ENCODE measurements around the gene SLC47A1.
A peak's percentile ranks its signal among the peaks of the same experiment; 100 is the strongest.

SLC47A1 gene

GRCh38 chr17:19507775-19508576, 25.7 kb upstream of the SLC47A1 start (continued):
- peak; percentile 94 for TF ChIP-seq KLF8 (tag by site-specific recombination; IDR thresholded peaks at IDR 0.05)
- no peak for TF ChIP-seq ZNF202 (tag by site-specific recombination; IDR thresholded peaks at IDR 0.05; ENCODE audit: borderline replicate concordance)
- TF ChIP-seq EGR2 (tag by site-specific recombination; IDR thresholded peaks at IDR 0.05; ENCODE audit: low read depth): peak; percentile 36; the same call in 1 of the 2 replicates
- peak; percentile 92 for TF ChIP-seq ZNF18 (tag by site-specific recombination; IDR thresholded peaks at IDR 0.05)
- no peak for TF ChIP-seq ZNF658 (tag by site-specific recombination; IDR thresholded peaks at IDR 0.05)
- TF ChIP-seq GLI4 (tag by site-specific recombination; IDR thresholded peaks at IDR 0.05): no peak
- peak; percentile 86 for TF ChIP-seq INSM2 (tag by site-specific recombination; IDR thresholded peaks at IDR 0.05)
- TF ChIP-seq ZNF112 (tag by site-specific recombination; IDR thresholded peaks at IDR 0.05): no peak
- TF ChIP-seq ZNF670 (tag by site-specific recombination; IDR thresholded peaks at IDR 0.05; ENCODE audit: low read depth): no peak
- no peak for TF ChIP-seq ZNF544 (tag by site-specific recombination; IDR thresholded peaks at IDR 0.05)
- peak; percentile 79; the same call in 1 of the 2 replicates for TF ChIP-seq TRIM28 (IDR thresholded peaks at IDR 0.05; ENCODE audit: borderline replicate concordance, low read length)
- no peak for TF ChIP-seq ZNF292 (tag by site-specific recombination; IDR thresholded peaks at IDR 0.05; ENCODE audit: borderline replicate concordance, low read depth)
- TF ChIP-seq ZNF830 (tag by site-specific recombination; IDR thresholded peaks at IDR 0.05; ENCODE audit: low read depth): no peak
- peak; percentile 87 for TF ChIP-seq HIC1 (tag by site-specific recombination; IDR thresholded peaks at IDR 0.05)
- TF ChIP-seq ZNF792 (tag by site-specific recombination; IDR thresholded peaks at IDR 0.05): 0 out of 2 replicates have a peak, but pooled peaks have one; percentile 5
- TF ChIP-seq ZSCAN5A (tag by site-specific recombination; IDR thresholded peaks at IDR 0.05): no peak
- no peak for TF ChIP-seq HOXD13 (CRISPR knock-in tag; IDR thresholded peaks at IDR 0.05; ENCODE audit: borderline replicate concordance)
- peak; percentile 78 for TF ChIP-seq KLF7 (tag by site-specific recombination; IDR thresholded peaks at IDR 0.05; ENCODE audit: borderline replicate concordance)
- TF ChIP-seq MZF1 (tag by site-specific recombination; IDR thresholded peaks at IDR 0.05; ENCODE audit: borderline replicate concordance): peak; percentile 98
- TF ChIP-seq ZNF394 (tag by site-specific recombination; IDR thresholded peaks at IDR 0.05; ENCODE audit: borderline replicate concordance): peak; percentile 72; the same call in 1 of the 2 replicates
- peak; percentile 31; the same call in 1 of the 2 replicates for TF ChIP-seq ZNF623 (tag by site-specific recombination; IDR thresholded peaks at IDR 0.05)
- TF ChIP-seq ZNF16 (tag by site-specific recombination; IDR thresholded peaks at IDR 0.05; ENCODE audit: low read depth): no peak
- no peak for TF ChIP-seq ZNF280C (tag by site-specific recombination; IDR thresholded peaks at IDR 0.05)
- peak; percentile 85 for TF ChIP-seq ZSCAN23 (tag by site-specific recombination; IDR thresholded peaks at IDR 0.05)
- no peak for TF ChIP-seq ZNF302 (tag by site-specific recombination; IDR thresholded peaks at IDR 0.05; ENCODE audit: low read depth)
- no peak for TF ChIP-seq SETDB1 (IDR thresholded peaks at IDR 0.05; ENCODE audit: insufficient read length, low read length)

All from HEK293 (cell line).